ENCODE results near the gene LILRB2.
"Not testable (repeated sequence)": the region's sequence is repeated elsewhere in the genome, so short reads cannot be mapped to it uniquely, and the experiment has no call there.

The LILRB2 gene

GRCh38 chr19:54281007-54281728 lies at the start of gene LILRB2:
Gene LILRB2, minus strand, starts transcription at chr19:54281110. Its CDS starts 614 bp downstream, at chr19:54280496.
- in situ Hi-C loops (cut with HindIII; ENCODE audit: low sequenced_read_pairs) = loop anchor here (5.0 kb wide), 1 partner anchor 71 kb away; no protein-coding TSS in a partner anchor

GRCh38 chr19:54329476-54330165 lies 48.7 kb upstream of the LILRB2 start:
- in situ Hi-C loops (cut with HindIII; ENCODE audit: low sequenced_read_pairs) = no loop called here

GRCh38 chr19:54328781-54329180 lies 47.9 kb upstream of the LILRB2 start:
- in situ Hi-C loops (cut with HindIII; ENCODE audit: low sequenced_read_pairs) = not testable (repeated sequence)

GRCh38 chr19:54325631-54326030 lies 44.7 kb upstream of the LILRB2 start:
- in situ Hi-C loops (cut with HindIII; ENCODE audit: low sequenced_read_pairs) = no loop called here

GRCh38 chr19:54325194-54325621 lies 44.3 kb upstream of the LILRB2 start:
- in situ Hi-C loops (cut with HindIII; ENCODE audit: low sequenced_read_pairs) = no loop called here

- in situ Hi-C loops (cut with HindIII; ENCODE audit: low sequenced_read_pairs) = no loop called here
Measured at GRCh38 chr19:54324071-54324470, 43.2 kb upstream of the LILRB2 start.

GRCh38 chr19:54322934-54323333 lies 42.0 kb upstream of the LILRB2 start:
- in situ Hi-C loops (cut with HindIII; ENCODE audit: low sequenced_read_pairs) = not testable (repeated sequence)

GRCh38 chr19:54322295-54322694 lies 41.4 kb upstream of the LILRB2 start:
- in situ Hi-C loops (cut with HindIII; ENCODE audit: low sequenced_read_pairs) = not testable (repeated sequence)

- in situ Hi-C loops (cut with HindIII; ENCODE audit: low sequenced_read_pairs) = no loop called here
Measured at GRCh38 chr19:54319892-54320670, 39.2 kb upstream of the LILRB2 start.

GRCh38 chr19:54319049-54319448 lies 38.1 kb upstream of the LILRB2 start:
- in situ Hi-C loops (cut with HindIII; ENCODE audit: low sequenced_read_pairs) = no loop called here

- in situ Hi-C loops (cut with HindIII; ENCODE audit: low sequenced_read_pairs) = no loop called here
Measured at GRCh38 chr19:54317965-54318240, 37.0 kb upstream of the LILRB2 start.

- in situ Hi-C loops (cut with HindIII; ENCODE audit: low sequenced_read_pairs) = no loop called here
Measured at GRCh38 chr19:54317108-54317964, 36.4 kb upstream of the LILRB2 start.

- in situ Hi-C loops (cut with HindIII; ENCODE audit: low sequenced_read_pairs) = no loop called here
Measured at GRCh38 chr19:54316746-54317107, 35.8 kb upstream of the LILRB2 start.

- in situ Hi-C loops (cut with HindIII; ENCODE audit: low sequenced_read_pairs) = no loop called here
Measured at GRCh38 chr19:54315956-54316355, 35.0 kb upstream of the LILRB2 start.

GRCh38 chr19:54312436-54313377 lies 31.8 kb upstream of the LILRB2 start, which contains the start of gene LILRA5:
Gene LILRA5, minus strand, starts transcription at chr19:54313166. Its CDS starts 147 bp downstream, at chr19:54313019.
- in situ Hi-C loops (cut with HindIII; ENCODE audit: low sequenced_read_pairs) = no loop called here

GRCh38 chr19:54312011-54312410 lies 31.1 kb upstream of the LILRB2 start:
- in situ Hi-C loops (cut with HindIII; ENCODE audit: low sequenced_read_pairs) = no loop called here

- in situ Hi-C loops (cut with HindIII; ENCODE audit: low sequenced_read_pairs) = no loop called here
Measured at GRCh38 chr19:54311486-54311885, 30.6 kb upstream of the LILRB2 start.

- in situ Hi-C loops (cut with HindIII; ENCODE audit: low sequenced_read_pairs) = no loop called here
Measured at GRCh38 chr19:54310543-54310942, 29.6 kb upstream of the LILRB2 start.

GRCh38 chr19:54309811-54310210 lies 28.9 kb upstream of the LILRB2 start:
- in situ Hi-C loops (cut with HindIII; ENCODE audit: low sequenced_read_pairs) = no loop called here
